ENCODE data around the gene RFX3.

Gene RFX3

DNA sequence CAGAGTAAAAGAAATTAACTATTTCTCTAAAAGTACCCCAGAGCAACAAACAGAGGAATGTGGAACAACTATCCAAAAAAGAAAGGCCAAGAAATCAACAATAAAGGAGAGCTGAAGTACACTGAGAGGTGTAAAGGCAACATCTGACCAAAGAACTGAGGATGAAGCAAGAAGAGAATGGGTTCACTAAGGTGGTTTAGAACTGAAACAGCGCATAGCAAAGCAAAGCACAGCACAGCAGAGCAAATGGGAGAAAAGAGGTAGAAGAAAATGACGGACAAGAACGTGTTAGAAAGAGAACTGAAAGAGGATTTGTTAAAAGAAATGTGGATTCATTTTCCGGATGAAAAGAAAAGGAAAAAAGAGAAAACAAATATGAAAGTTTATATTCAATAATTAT lies 25.8 kb downstream of the RFX3 start:
- Histone ChIP-seq H3K9me3 (no peaks in the 10 kb centered on the region), H3K36me3 (no peaks in the 10 kb centered on the region), H3K4me3 (no peak overlapping the region), H3K4me1 (peaks cover 0 to 31% (median 5%) of the 10 kb centered on the region in 4 donors), H3K27ac (no peak overlapping the region), H3K27me3 (no peaks in the 10 kb centered on the region)
- no peak for DNase-seq
- TF ChIP-seq, protein P1, sequence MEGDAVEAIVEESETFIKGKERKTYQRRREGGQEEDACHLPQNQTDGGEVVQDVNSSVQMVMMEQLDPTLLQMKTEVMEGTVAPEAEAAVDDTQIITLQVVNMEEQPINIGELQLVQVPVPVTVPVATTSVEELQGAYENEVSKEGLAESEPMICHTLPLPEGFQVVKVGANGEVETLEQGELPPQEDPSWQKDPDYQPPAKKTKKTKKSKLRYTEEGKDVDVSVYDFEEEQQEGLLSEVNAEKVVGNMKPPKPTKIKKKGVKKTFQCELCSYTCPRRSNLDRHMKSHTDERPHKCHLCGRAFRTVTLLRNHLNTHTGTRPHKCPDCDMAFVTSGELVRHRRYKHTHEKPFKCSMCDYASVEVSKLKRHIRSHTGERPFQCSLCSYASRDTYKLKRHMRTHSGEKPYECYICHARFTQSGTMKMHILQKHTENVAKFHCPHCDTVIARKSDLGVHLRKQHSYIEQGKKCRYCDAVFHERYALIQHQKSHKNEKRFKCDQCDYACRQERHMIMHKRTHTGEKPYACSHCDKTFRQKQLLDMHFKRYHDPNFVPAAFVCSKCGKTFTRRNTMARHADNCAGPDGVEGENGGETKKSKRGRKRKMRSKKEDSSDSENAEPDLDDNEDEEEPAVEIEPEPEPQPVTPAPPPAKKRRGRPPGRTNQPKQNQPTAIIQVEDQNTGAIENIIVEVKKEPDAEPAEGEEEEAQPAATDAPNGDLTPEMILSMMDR (IDR thresholded peaks at IDR 0.05): no peak
- intact Hi-C loops (cut with DNase I; ENCODE audit: low total_unique reads): no loop called here

DNA sequence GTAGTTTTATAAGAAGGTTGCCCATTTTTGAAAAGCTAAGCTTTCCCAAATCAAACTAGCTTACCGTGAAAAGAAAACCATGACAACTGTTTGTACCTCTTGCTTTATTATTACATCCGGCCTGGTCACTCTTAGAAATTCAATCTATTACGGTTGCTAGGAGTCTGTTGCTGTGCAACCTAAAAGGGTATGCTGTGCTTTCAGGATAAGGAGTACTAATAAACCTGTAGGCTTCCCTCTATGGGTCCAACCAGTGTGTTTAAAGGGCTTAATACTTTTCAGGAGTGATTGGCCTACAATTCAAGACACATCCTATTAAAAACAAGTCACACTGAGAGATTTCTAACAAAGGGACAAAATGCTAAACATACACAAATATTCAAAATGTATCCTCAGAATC lies 27.1 kb downstream of the RFX3 start:
- no peak overlapping the region for H3K4me3 ChIP-seq
- H3K27me3 ChIP-seq: no peaks in the 10 kb centered on the region
- H3K4me1 ChIP-seq: peaks cover 0 to 31% (median 5%) of the 10 kb centered on the region in 4 donors
- TF ChIP-seq, protein P1 (IDR thresholded peaks at IDR 0.05): no peak
- H3K9me3 ChIP-seq: no peaks in the 10 kb centered on the region
- intact Hi-C loops (cut with DNase I; ENCODE audit: low total_unique reads): no loop called here
- H3K36me3 ChIP-seq: no peaks in the 10 kb centered on the region
- no peak for DNase-seq
- no peak overlapping the region for H3K27ac ChIP-seq

DNA sequence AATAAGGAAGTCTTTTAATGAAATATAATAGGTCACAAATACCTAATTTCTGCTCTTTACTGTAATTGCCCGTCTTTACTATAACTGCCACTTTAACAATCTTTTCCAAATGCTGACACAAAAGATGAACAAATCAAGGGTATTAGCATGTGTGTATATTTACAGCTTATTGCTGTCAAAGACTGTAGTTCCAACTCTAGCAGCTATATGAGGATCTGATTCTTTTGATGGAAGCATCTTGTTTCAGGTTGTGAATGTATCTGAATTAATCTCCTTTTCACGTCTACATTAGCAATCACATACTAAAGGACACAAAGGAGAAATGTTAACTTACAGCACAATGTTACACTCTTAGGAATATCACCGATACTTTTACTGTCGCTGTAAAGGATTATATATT lies 27.9 kb downstream of the RFX3 start:
- Histone ChIP-seq H3K4me1 (peaks cover 0 to 31% (median 5%) of the 10 kb centered on the region in 4 donors), H3K4me3 (no peak overlapping the region), H3K9me3 (no peaks in the 10 kb centered on the region), H3K27ac (no peak overlapping the region), H3K36me3 (no peaks in the 10 kb centered on the region), H3K27me3 (no peaks in the 10 kb centered on the region)
- TF ChIP-seq, protein P1 (IDR thresholded peaks at IDR 0.05): no peak
- intact Hi-C loops (cut with DNase I; ENCODE audit: low total_unique reads): no loop called here
- DNase-seq: no peak

DNA sequence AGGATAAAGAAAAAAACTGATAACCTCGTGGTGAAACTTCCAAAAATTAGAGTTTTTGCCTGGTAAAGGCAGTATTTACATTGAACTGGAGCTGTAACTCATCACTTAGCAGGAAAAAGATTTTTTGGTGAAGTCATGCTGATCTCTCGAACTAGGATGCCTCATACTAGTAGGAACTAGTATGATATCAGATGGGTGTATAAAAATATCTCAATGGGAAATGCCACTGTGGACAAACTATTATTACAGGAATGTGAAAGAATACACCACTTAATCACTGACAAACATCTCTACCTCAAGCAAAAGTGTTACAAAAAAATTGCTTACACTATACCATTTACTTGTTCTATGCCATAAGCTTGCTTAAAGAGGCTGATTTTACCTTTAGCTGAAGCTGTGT lies 28.4 kb downstream of the RFX3 start:
- TF ChIP-seq, protein P1 (IDR thresholded peaks at IDR 0.05): no peak
- Histone ChIP-seq H3K9me3 (no peaks in the 10 kb centered on the region), H3K4me1 (peaks cover 0 to 31% (median 5%) of the 10 kb centered on the region in 4 donors), H3K36me3 (no peaks in the 10 kb centered on the region), H3K27ac (no peak overlapping the region), H3K27me3 (no peaks in the 10 kb centered on the region), H3K4me3 (no peak overlapping the region)
- intact Hi-C loops (cut with DNase I; ENCODE audit: low total_unique reads): no loop called here
- DNase-seq: no peak

DNA sequence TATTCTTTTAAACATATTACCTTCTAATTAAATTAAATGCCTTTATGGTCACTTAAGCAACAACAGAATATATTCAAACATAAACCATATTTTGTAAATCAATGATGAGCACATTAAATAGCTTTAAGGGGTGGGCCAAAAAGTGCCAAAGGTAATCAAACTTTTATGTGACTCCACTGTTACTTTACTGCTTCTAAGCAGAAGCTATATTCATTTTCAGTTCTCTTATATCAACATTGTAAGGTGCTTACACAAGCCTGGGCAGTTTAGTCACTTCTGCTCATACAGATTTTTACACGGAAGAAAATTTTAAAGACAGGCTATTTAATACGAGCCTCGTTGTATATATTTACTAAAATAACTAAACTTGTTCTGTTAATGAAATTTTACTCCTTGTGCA lies 29.9 kb downstream of the RFX3 start:
- Histone ChIP-seq H3K4me3 (no peak overlapping the region), H3K36me3 (no peaks in the 10 kb centered on the region), H3K4me1 (peaks cover 0 to 31% (median 5%) of the 10 kb centered on the region in 4 donors), H3K27me3 (no peaks in the 10 kb centered on the region), H3K9me3 (no peaks in the 10 kb centered on the region), H3K27ac (no peak overlapping the region)
- TF ChIP-seq, protein P1 (IDR thresholded peaks at IDR 0.05): no peak
- no peak for DNase-seq
- intact Hi-C loops (cut with DNase I; ENCODE audit: low total_unique reads): no loop called here

DNA sequence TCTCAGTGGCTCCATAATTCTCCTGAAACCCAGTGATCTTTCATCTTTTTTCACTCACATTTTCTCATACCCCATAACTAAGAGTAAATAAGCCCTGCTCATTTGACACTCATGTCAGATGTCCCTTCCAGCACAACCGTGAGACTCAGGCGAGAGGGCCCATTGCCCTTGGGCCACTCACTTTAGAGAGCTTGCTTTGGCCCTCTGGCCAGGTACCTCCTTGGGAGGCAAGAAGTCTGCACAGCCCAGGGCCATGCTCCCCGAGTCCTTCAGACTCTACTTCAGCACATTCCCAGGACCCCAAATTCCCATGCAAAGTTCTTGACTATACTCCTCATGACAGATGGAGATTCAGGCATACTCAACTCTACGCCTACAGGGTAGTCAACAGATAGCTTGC lies 33.6 kb downstream of the RFX3 start:
- Histone ChIP-seq H3K36me3 (no peaks in the 10 kb centered on the region), H3K9me3 (no peaks in the 10 kb centered on the region), H3K27me3 (no peaks in the 10 kb centered on the region), H3K27ac (no peak overlapping the region), H3K4me3 (no peak overlapping the region), H3K4me1 (peaks cover 0 to 11% (median under 1%) of the 10 kb centered on the region in 4 donors)
- TF ChIP-seq, protein P1 (IDR thresholded peaks at IDR 0.05): no peak
- no peak for DNase-seq
- intact Hi-C loops (cut with DNase I; ENCODE audit: low total_unique reads): no loop called here
